Measurements from ENCODE around the gene TBC1D10A.

Gene TBC1D10A

GRCh38 chr22:30326706-30327362 lies at the start of gene TBC1D10A:
Gene TBC1D10A, minus strand, starts transcription at chr22:30326941. Its CDS starts 60 bp downstream, at chr22:30326881.
- DNase-seq: peak; percentile 98

- DNase-seq: no peak
Observed at GRCh38 chr22:30375312-30375849, 48.6 kb upstream of the TBC1D10A start.

GRCh38 chr22:30373331-30374325 lies 46.9 kb upstream of the TBC1D10A start:
- no peak for DNase-seq

GRCh38 chr22:30372915-30373314 lies 46.2 kb upstream of the TBC1D10A start:
- no peak for DNase-seq

GRCh38 chr22:30371981-30372380 lies 45.2 kb upstream of the TBC1D10A start:
- peak; percentile 73 for DNase-seq

GRCh38 chr22:30371321-30371720 lies 44.6 kb upstream of the TBC1D10A start:
- DNase-seq: no peak

- DNase-seq: no peak
Observed at GRCh38 chr22:30370641-30371230, 44.0 kb upstream of the TBC1D10A start.

GRCh38 chr22:30368420-30368819 lies 41.7 kb upstream of the TBC1D10A start:
- no peak for DNase-seq

- no peak for DNase-seq
Observed at GRCh38 chr22:30365891-30366290, 39.1 kb upstream of the TBC1D10A start.

GRCh38 chr22:30362651-30363281 lies 36.0 kb upstream of the TBC1D10A start:
- no peak for DNase-seq

- DNase-seq: peak; percentile 56
Observed at GRCh38 chr22:30361916-30362650, 35.3 kb upstream of the TBC1D10A start.

GRCh38 chr22:30358541-30358940 lies 31.8 kb upstream of the TBC1D10A start:
- DNase-seq: no peak

GRCh38 chr22:30357650-30358215 lies 31.0 kb upstream of the TBC1D10A start:
- no peak for DNase-seq

GRCh38 chr22:30357236-30357570 lies 30.5 kb upstream of the TBC1D10A start:
- no peak for DNase-seq

GRCh38 chr22:30356449-30357235 lies 29.9 kb upstream of the TBC1D10A start, which contains the start of the genes CCDC157 and SF3A1:
Gene CCDC157, plus strand, starts transcription at chr22:30357007. Its CDS starts 8,994 bp downstream, at chr22:30366001.
Gene SF3A1, minus strand, starts transcription at chr22:30356894. Its CDS starts 102 bp downstream, at chr22:30356792.
- peak; percentile 94 for DNase-seq

GRCh38 chr22:30354644-30355043 lies 27.9 kb upstream of the TBC1D10A start:
- DNase-seq: no peak

- no peak for DNase-seq
Observed at GRCh38 chr22:30351226-30351625, 24.5 kb upstream of the TBC1D10A start.

- no peak for DNase-seq
Observed at GRCh38 chr22:30348809-30349208, 22.1 kb upstream of the TBC1D10A start.

- DNase-seq: no peak
Observed at GRCh38 chr22:30348404-30348803, 21.7 kb upstream of the TBC1D10A start.

- no peak for DNase-seq
Observed at GRCh38 chr22:30347255-30347892, 20.6 kb upstream of the TBC1D10A start.
